Common myeloid progenitor, CD34-positive (primary cell): ENCODE data around the gene FBXW5. TPM values are rescaled to one million over a fixed set of nuclear protein-coding genes. Genes with fewer than 3 reads are reported as not detected.

Experiments
- CTCF ChIA-PET: fragments of 350-600 bp; sonication (Branson Sonifier 250); formaldehyde crosslinking; loops from one replicate; lab custom pipeline; 2021; ENCODE audit warnings: antibody characterized with exemption; lab: Charles Lee
- POLR2A ChIA-PET: fragments of 350-600 bp; sonication (Branson Sonifier 250); formaldehyde crosslinking; loops from one replicate; lab custom pipeline; 2021; ENCODE audit warnings: antibody characterized with exemption; lab: Charles Lee
- DNase-seq, 3 donors: peaks; one replicate each; pipeline versions ENCODE4 v3.0.0 to v3.0.0-alpha.2; 2013
- H3K27ac ChIP-seq, 2 experiments: 1 replicate in 1 of 2; 2 replicates in 1 of 2; pipeline ENCODE4 v1.7.0; 2013; ENCODE audit warnings: inconsistent platforms in 2 of 2, low read length in 2 of 2, mild to moderate bottlenecking in 2 of 2, low read depth in 1 of 2, moderate library complexity in 1 of 2; ENCODE audit not compliant: severe bottlenecking in 2 of 2, insufficient read depth in 1 of 2, poor library complexity in 1 of 2
- H3K27me3 ChIP-seq, 5 experiments: replicated peaks in 2 of 5; 1 replicate in 3 of 5; 2 replicates in 2 of 5; pipeline versions ENCODE4 v1.6.1 to v1.7.0; 2013; ENCODE audit warnings: low read length in 4 of 5, mild to moderate bottlenecking in 2 of 5, moderate library complexity in 2 of 5, inconsistent platforms in 1 of 5; ENCODE audit not compliant: insufficient read depth in 5 of 5, control insufficient read depth in 4 of 5
- H3K36me3 ChIP-seq, 4 experiments: 1 replicate in 2 of 4; 2 replicates in 2 of 4; pipeline versions ENCODE4 v1.6.1 to v1.7.0; 2013; ENCODE audit warnings: low read length in 3 of 4, control low read depth in 1 of 4, mild to moderate bottlenecking in 1 of 4; ENCODE audit not compliant: control insufficient read depth in 4 of 4, insufficient read depth in 4 of 4
- H3K4me1 ChIP-seq, 4 experiments: 1 replicate in 3 of 4; 2 replicates in 1 of 4; pipeline versions ENCODE4 v1.6.1 to v1.7.1; 2013; ENCODE audit warnings: low read length in 3 of 4, mild to moderate bottlenecking in 3 of 4, control low read depth in 1 of 4, inconsistent platforms in 1 of 4, moderate library complexity in 1 of 4; ENCODE audit not compliant: control insufficient read depth in 4 of 4, insufficient read depth in 4 of 4; ENCODE audit errors: control extremely low read depth in 1 of 4
- H3K4me3 ChIP-seq, 7 experiments: 1 replicate in 4 of 7; 2 replicates in 3 of 7; pipeline versions ENCODE4 v1.5.1 to v1.7.0; 2013; ENCODE audit warnings: mild to moderate bottlenecking in 7 of 7, low read length in 6 of 7, moderate library complexity in 6 of 7, inconsistent platforms in 2 of 7, low read depth in 2 of 7, control low read depth in 1 of 7; ENCODE audit not compliant: insufficient read depth in 4 of 7, control insufficient read depth in 1 of 7; ENCODE audit errors: extremely low read depth in 1 of 7
- H3K9me3 ChIP-seq, 5 experiments: 1 replicate in 4 of 5; 2 replicates in 1 of 5; pipeline versions ENCODE4 v1.6.1 to v1.7.1; 2013; ENCODE audit warnings: low read length in 4 of 5, mild to moderate bottlenecking in 2 of 5, inconsistent platforms in 1 of 5, low read depth in 1 of 5, moderate library complexity in 1 of 5; ENCODE audit not compliant: control insufficient read depth in 4 of 5, insufficient read depth in 2 of 5; ENCODE audit errors: control extremely low read depth in 1 of 5
- WGBS: methylation state at CpG from one replicate; pipeline ENCODE4 v1.1.5; 2013; ENCODE audit not compliant: insufficient coverage; 5-methylcytosine and 5-hydroxymethylcytosine counted together
- polyA plus RNA-seq: library from polyadenylated mRNA; unstranded; fragments of 120-200 nt; gene quantifications from one replicate; pipeline ENCODE4 v1.2.1, GENCODE V29; 2013

The FBXW5 gene, protein sequence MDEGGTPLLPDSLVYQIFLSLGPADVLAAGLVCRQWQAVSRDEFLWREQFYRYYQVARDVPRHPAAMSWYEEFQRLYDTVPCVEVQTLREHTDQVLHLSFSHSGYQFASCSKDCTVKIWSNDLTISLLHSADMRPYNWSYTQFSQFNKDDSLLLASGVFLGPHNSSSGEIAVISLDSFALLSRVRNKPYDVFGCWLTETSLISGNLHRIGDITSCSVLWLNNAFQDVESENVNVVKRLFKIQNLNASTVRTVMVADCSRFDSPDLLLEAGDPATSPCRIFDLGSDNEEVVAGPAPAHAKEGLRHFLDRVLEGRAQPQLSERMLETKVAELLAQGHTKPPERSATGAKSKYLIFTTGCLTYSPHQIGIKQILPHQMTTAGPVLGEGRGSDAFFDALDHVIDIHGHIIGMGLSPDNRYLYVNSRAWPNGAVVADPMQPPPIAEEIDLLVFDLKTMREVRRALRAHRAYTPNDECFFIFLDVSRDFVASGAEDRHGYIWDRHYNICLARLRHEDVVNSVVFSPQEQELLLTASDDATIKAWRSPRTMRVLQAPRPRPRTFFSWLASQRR
- polyA plus RNA-seq = 39.6 TPM

DNA sequence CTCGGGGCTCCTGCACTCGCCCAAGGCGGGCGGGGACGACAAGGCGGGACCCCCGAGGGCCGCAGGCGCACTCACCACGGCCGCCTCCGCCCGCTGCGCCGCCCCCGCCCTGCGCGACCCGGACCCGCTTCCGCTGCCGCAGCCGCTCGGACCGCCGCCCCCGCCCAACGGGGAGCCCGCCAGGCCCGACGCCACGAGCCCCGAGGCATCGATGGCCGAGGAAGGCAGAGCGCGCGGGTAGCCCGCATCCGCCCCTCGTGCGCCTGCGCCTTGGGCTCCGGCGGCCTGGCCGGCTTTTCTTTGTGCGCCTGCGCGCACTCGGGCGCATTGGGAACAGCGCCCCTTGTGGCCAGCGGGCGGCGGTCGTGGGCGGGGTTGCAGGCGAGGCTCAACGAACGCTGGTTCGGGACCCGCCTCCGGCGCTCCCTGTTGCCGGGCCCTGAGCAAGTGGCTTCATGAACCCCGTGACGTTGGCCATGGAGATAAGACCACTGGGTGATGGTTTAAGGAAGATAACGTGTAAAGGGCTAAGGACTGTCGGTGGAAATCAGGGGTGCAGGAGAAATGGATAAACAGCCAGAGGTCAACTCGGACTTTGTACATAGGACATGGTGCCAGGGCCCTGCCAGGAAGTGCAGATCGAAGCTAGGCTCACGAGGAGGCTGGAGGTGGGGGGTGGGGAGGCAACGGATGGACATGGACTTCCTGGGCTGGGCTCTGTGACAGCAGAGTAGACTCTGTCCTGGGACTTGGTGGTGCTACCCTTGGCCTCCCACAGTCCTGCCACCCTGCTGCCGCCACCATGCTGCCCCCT is at the start of gene FBXW5, which contains the start of gene C8G:
TSS of gene FBXW5 (minus strand) at position 220 of the 814 bp plus-strand sequence. CDS start 655 bp downstream, outside the sequence.
TSS of gene C8G (plus strand) at position 725 of the 814 bp plus-strand sequence. CDS start at position 803, 78 bp downstream.
- Histone ChIP-seq H3K4me3 (peak within 1 kb of the TSS; percentile 64 to 91 (median 81)), H3K27me3 (no peaks in the 10 kb centered on the region), H3K9me3 (no peaks in the 10 kb centered on the region), H3K27ac (peak within 1 kb of the TSS; percentile 54 to 81), H3K4me1 (peaks cover 0 to 29% (median 25%) of the 10 kb centered on the region in 4 experiments), H3K36me3 (peaks cover under 1 to 34% (median 22%) of the 10 kb centered on the region in 4 experiments)
- peak; percentile 89 to 95 (median 94) for DNase-seq
- POLR2A ChIA-PET = interaction anchor here (0.6 to 0.8 kb wide), 3 partner anchors 27 to 86 kb away, joined by 3 to 4 read pairs (median 3); partner anchors contain the start of gene EDF1
- under 1% methylated on average over 70 of the region's 74 CpGs for WGBS
- CTCF ChIA-PET = interaction anchor here (0.7 to 5.7 kb wide), 7 partner anchors 9 to 122 kb away, joined by 3 to 61 read pairs (median 3); no protein-coding TSS in a partner anchor

DNA sequence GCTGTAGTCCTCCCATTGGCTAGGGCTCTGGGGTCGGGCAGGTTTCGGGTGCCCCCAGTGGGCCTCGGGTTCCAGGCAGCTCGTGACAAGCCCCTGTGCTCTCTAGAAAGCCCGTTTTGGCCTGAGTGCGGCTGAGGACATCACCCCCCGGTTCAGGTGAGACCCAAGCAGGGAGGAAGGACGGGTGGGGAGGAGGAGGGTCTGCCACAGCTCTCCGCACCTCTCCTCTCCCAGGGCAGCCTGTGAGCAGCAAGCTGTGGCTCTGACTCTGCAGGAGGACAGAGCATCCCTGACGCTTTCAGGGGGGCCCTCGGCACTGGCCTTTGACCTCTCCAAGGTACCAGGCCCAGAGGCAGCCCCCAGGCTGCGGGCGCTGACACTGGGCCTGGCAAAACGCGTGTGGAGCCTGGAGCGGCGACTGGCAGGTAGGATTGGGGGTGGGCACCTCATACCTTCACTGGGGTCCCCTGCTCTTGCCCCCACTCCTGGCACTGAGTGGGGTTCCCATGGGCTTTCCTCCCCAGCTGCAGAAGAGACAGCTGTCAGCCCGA is 48.4 kb upstream of the FBXW5 start:
- H3K27ac ChIP-seq = peak overlapping the region in 1 of 2 experiments; percentile 64
- H3K36me3 ChIP-seq = peaks cover 0 to 15% (median 4%) of the 10 kb centered on the region in 4 experiments
- H3K27me3 ChIP-seq = peaks cover 0 to 43% (median 7%) of the 10 kb centered on the region in 5 experiments
- no peaks in the 10 kb centered on the region for H3K9me3 ChIP-seq
- 57% methylated on average over 15 of the region's 18 CpGs for WGBS
- peaks cover 0 to 48% (median 43%) of the 10 kb centered on the region in 4 experiments for H3K4me1 ChIP-seq
- no peak for DNase-seq
- CTCF ChIA-PET = interaction anchor here (1.0 to 3.2 kb wide), 8 partner anchors 9 to 42 kb away, joined by 3 to 13 read pairs (median 4); partner anchors contain the start of genes ABCA2 and LCNL1
- POLR2A ChIA-PET = interaction anchor here (0.6 to 1.7 kb wide), 3 partner anchors 14 to 171 kb away, joined by 3 to 5 read pairs (median 3); partner anchors contain the start of gene PTGDS
- peak overlapping the region; percentile 42 to 79 (median 71) for H3K4me3 ChIP-seq

DNA sequence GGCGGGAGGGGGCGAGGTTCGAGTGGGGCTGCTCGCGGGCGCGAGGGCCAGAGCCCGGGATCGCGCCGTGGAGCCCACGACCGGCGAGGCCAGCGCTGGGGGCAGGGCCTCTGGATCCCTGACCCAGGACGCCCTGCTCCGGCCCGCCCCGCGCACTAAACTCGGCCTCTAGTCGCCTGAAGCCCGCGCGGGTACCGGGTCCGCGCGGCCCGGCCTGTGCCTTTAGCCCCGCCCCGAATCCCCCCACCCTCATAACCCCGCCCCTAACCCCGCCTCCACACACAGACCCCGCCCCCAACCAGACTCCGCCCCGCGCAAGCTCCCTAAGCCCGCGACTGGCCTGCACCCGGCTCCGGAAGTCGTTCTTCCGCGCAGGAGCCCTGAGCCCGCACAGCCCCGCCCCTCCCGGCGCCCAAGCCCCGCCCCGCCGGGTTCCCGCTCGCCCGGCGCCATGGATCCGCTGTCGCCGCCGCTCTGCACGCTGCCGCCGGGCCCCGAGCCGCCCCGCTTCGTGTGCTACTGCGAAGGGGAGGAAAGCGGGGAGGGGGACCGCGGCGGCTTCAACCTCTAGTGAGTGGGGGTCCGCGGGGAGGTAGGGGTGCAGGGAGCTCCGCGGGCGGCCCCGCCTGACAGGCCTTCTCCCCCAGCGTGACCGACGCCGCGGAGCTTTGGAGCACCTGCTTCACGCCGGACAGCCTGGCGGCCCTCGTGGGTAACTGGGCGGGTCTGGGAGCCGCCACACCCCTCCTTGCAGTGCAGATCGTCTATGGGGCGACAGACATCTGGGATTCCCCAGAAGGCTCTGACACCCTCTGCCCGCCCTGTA is 47.7 kb upstream of the FBXW5 start, which contains the start of gene PAXX:
TSS of gene PAXX (plus strand) at position 430 of the 826 bp plus-strand sequence. CDS start at position 452, 22 bp downstream.
- H3K4me1 ChIP-seq = peaks cover 0 to 41% (median 36%) of the 10 kb centered on the region in 4 experiments
- peaks cover 0 to 15% (median 4%) of the 10 kb centered on the region in 4 experiments for H3K36me3 ChIP-seq
- peak within 1 kb of the TSS in 1 of 2 experiments; percentile 64 for H3K27ac ChIP-seq
- peak within 1 kb of the TSS; percentile 42 to 79 (median 71) for H3K4me3 ChIP-seq
- ChIA-PET CTCF (interaction anchor here (1.0 to 3.2 kb wide), 6 partner anchors 10 to 43 kb away, joined by 3 to 13 read pairs (median 6); partner anchors contain the start of gene ABCA2), POLR2A (interaction anchor here (0.8 to 1.7 kb wide), 2 partner anchors 13 to 16 kb away, joined by 3 to 5 read pairs; partner anchors contain the start of gene PTGDS)
- under 1% methylated on average over 50 of the region's 92 CpGs for WGBS
- DNase-seq = peak; percentile 87 to 92 (median 92)
- no peaks in the 10 kb centered on the region for H3K9me3 ChIP-seq
- peaks cover 0 to 41% (median 9%) of the 10 kb centered on the region in 5 experiments for H3K27me3 ChIP-seq

DNA sequence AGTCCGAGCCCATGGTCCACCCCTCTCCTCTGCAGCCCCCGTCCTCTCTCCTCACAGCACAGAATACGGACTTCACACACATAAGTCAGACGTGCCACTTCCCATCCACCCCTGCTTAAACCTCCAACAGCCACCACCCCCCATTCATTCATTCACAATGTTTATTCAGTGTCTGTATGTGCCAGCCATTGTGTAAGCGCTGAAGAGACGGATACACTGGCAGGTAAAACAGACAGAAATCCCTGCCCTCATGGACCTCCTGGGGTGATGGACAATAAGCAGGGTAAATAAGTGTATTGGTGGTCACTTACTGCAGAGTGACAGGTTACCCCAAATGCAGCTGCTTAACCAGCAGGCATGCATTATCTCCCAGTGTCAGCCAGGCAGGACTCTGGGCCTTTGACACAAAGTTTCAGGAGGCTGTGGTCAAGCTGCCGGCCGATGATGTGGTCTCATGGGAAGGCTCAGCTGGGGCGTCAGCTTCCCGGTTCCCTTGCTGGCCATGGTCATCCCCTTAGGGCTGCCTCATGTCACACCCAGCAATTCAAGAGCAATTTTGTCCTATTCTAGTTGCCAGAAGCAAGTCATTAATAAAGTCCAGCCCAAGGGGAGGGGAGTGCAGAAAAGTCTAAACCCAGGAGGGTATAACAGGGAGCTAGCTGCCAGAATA is 45.8 kb upstream of the FBXW5 start:
- H3K4me1 ChIP-seq = peaks cover 0 to 30% (median 21%) of the 10 kb centered on the region in 4 experiments
- peaks cover 0 to 48% (median 12%) of the 10 kb centered on the region in 5 experiments for H3K27me3 ChIP-seq
- no peak for DNase-seq
- H3K4me3 ChIP-seq = no peak overlapping the region
- H3K27ac ChIP-seq = no peak overlapping the region
- ChIA-PET POLR2A (no interaction called here), CTCF (interaction anchor here (0.6 to 1.7 kb wide), 4 partner anchors 15 to 101 kb away, joined by 3 to 4 read pairs (median 3); no protein-coding TSS in a partner anchor)
- WGBS = 90% methylated on average over 5 of the region's 10 CpGs
- peaks cover 0 to 15% (median 4%) of the 10 kb centered on the region in 4 experiments for H3K36me3 ChIP-seq
- no peaks in the 10 kb centered on the region for H3K9me3 ChIP-seq

DNA sequence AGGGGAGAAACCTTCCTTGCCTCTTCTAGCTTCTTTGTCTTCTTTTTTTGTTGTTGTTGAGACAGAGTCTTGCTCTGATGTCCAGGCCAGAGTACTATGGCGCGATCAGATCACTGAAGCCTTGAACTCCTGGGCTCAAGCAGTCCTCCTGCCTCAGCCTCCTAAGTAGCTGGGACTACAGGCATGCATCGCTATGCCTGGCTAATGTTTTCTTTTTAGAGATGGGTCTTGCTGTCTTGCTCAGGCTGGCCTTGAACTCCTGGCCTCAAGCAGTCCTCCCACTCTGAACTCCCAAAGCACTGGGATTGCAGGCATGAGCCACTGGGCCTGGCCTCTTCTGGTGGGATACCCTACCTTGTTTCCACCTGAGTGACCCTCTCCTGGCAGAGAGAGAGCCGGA is 44.3 kb upstream of the FBXW5 start:
- POLR2A ChIA-PET = no interaction called here
- H3K9me3 ChIP-seq = no peaks in the 10 kb centered on the region
- peaks cover 0 to 48% (median 16%) of the 10 kb centered on the region in 5 experiments for H3K27me3 ChIP-seq
- peaks cover 0 to 33% (median 22%) of the 10 kb centered on the region in 4 experiments for H3K4me1 ChIP-seq
- H3K27ac ChIP-seq = no peak overlapping the region
- DNase-seq = no peak
- CTCF ChIA-PET = interaction anchor here (1.2 to 3.6 kb wide), 4 partner anchors 9 to 58 kb away, joined by 3 to 17 read pairs (median 4); partner anchors contain the start of gene PTGDS
- WGBS = 100% methylated on average over 4 of the region's 4 CpGs
- peaks cover 0 to 8% (median 3%) of the 10 kb centered on the region in 4 experiments for H3K36me3 ChIP-seq
- H3K4me3 ChIP-seq = no peak overlapping the region
